HEK293 (cell line): ENCODE measurements around the gene NUDT4.
A peak's percentile ranks its signal among the peaks of the same experiment; 100 is the strongest.

ENCODE experiments used
- CTCF ChIA-PET: fragments of 350-600 bp; formaldehyde crosslinking; extraction: SDS; loops from one replicate; lab custom pipeline; 2021; ENCODE audit warnings: antibody characterized with exemption; lab: Yijun Ruan, JAX
- POLR2A ChIA-PET: fragments of 300-600 bp; formaldehyde crosslinking; extraction: SDS; loops from one replicate; lab custom pipeline; 2020; ENCODE audit warnings: antibody characterized with exemption, inconsistent platforms; lab: Yijun Ruan, JAX
- H3K27ac ChIP-seq: fragments of 200-500 bp; sonication (Bioruptor generic); 2 replicates; pipeline ENCODE4 v1.5.1; 2014; ENCODE audit warnings: low read depth, low read length, control low read depth, inconsistent platforms; ENCODE audit errors: extremely low read depth
- H3K36me3 ChIP-seq, 2 experiments: fragments of 200-500 bp in 1 of 2; sonication (Bioruptor generic) in 1 of 2; 1 replicate in 1 of 2; 2 replicates in 1 of 2; pipeline ENCODE4 v1.5.1; 2014 to 2017; ENCODE audit warnings: inconsistent platforms in 2 of 2, low read length in 2 of 2; ENCODE audit not compliant: control insufficient read depth in 2 of 2, insufficient read depth in 1 of 2
- H3K4me1 ChIP-seq: fragments of 200-500 bp; sonication (Bioruptor generic); 2 replicates; pipeline ENCODE4 v1.5.1; 2014; ENCODE audit warnings: mild to moderate bottlenecking, low read length, inconsistent platforms; ENCODE audit not compliant: control insufficient read depth, insufficient read depth
- H3K4me3 ChIP-seq: 2 replicates; pipeline ENCODE4 v1.5.1; 2011; ENCODE audit warnings: low read depth, mild to moderate bottlenecking, control low read depth, low read length, moderate library complexity
- H3K9me3 ChIP-seq: fragments of 200-500 bp; sonication (Bioruptor generic); 2 replicates; pipeline ENCODE4 v1.5.1; 2014; ENCODE audit warnings: low read depth, low read length, inconsistent platforms; ENCODE audit not compliant: control insufficient read depth, insufficient read depth
- EGR2 ChIP-seq: fragments of 450-650 bp; formaldehyde crosslinking; IDR thresholded peaks from 2 replicates; pipeline ENCODE4 v1.5.1; 2016; ENCODE audit warnings: low read depth, missing biosample characterization, missing genetic modification characterization
- GFI1B ChIP-seq: fragments of 450-650 bp; formaldehyde crosslinking; IDR thresholded peaks from 2 replicates; pipeline ENCODE4 v1.5.1; 2016; ENCODE audit warnings: missing biosample characterization, missing genetic modification characterization
- MEIS1 ChIP-seq: sonication (generic); formaldehyde crosslinking; IDR thresholded peaks from 2 replicates; pipeline ENCODE4 v1.8.1; 2022; ENCODE audit warnings: missing genetic modification reagents, mild to moderate bottlenecking, borderline replicate concordance
- OSR2 ChIP-seq: fragments of 450-650 bp; formaldehyde crosslinking; IDR thresholded peaks from 2 replicates; pipeline ENCODE4 v1.5.1; 2016; ENCODE audit warnings: missing biosample characterization, missing genetic modification characterization
- REPIN1 ChIP-seq: fragments of 450-650 bp; formaldehyde crosslinking; IDR thresholded peaks from 2 replicates; pipeline ENCODE4 v1.5.1; 2017; ENCODE audit warnings: missing biosample characterization, missing genetic modification characterization, low read depth
- ZBTB17 ChIP-seq: fragments of 450-650 bp; formaldehyde crosslinking; IDR thresholded peaks from 2 replicates; pipeline ENCODE4 v1.5.1; 2016; ENCODE audit warnings: missing biosample characterization, missing genetic modification characterization
- ZBTB44 ChIP-seq: fragments of 450-650 bp; IDR thresholded peaks from 2 replicates; pipeline ENCODE4 v1.5.1; 2018; ENCODE audit warnings: missing biosample characterization, mild to moderate bottlenecking, missing genetic modification characterization
- ZFHX2 ChIP-seq: fragments of 450-650 bp; formaldehyde crosslinking; conservative IDR thresholded peaks from 2 replicates; pipeline ENCODE4 v1.5.1; 2016; ENCODE audit warnings: missing biosample characterization, missing genetic modification characterization
- ZFP69B ChIP-seq: fragments of 450-650 bp; formaldehyde crosslinking; IDR thresholded peaks from 2 replicates; pipeline ENCODE4 v1.5.1; 2016; ENCODE audit warnings: missing biosample characterization, missing genetic modification characterization
- ZNF114 ChIP-seq: fragments of 450-650 bp; formaldehyde crosslinking; IDR thresholded peaks from 2 replicates; pipeline ENCODE4 v1.5.0; 2017; ENCODE audit warnings: missing biosample characterization, missing genetic modification characterization
- ZNF146 ChIP-seq: fragments of 450-650 bp; formaldehyde crosslinking; IDR thresholded peaks from 2 replicates; pipeline ENCODE4 v1.5.1; 2016; ENCODE audit warnings: missing biosample characterization, missing genetic modification characterization
- ZNF18 ChIP-seq: fragments of 450-650 bp; formaldehyde crosslinking; IDR thresholded peaks from 2 replicates; pipeline ENCODE4 v1.5.1; 2016; ENCODE audit warnings: missing biosample characterization, missing genetic modification characterization
- ZNF211 ChIP-seq: fragments of 450-650 bp; formaldehyde crosslinking; IDR thresholded peaks from 2 replicates; pipeline ENCODE4 v1.5.1; 2016; ENCODE audit warnings: low read depth, missing biosample characterization, missing genetic modification characterization
- ZNF221 ChIP-seq: fragments of 450-650 bp; formaldehyde crosslinking; IDR thresholded peaks from 2 replicates; pipeline ENCODE4 v1.5.1; 2017; ENCODE audit warnings: missing biosample characterization, missing genetic modification characterization, borderline replicate concordance
- ZNF239 ChIP-seq: fragments of 450-650 bp; formaldehyde crosslinking; IDR thresholded peaks from 2 replicates; pipeline ENCODE4 v1.5.1; 2016; ENCODE audit warnings: missing biosample characterization, missing genetic modification characterization
- ZNF266 ChIP-seq: fragments of 450-650 bp; formaldehyde crosslinking; IDR thresholded peaks from 2 replicates; pipeline ENCODE4 v1.5.1; 2016; ENCODE audit warnings: missing biosample characterization, missing genetic modification characterization, low read depth
- ZNF335 ChIP-seq: fragments of 450-650 bp; formaldehyde crosslinking; conservative IDR thresholded peaks from 2 replicates; pipeline ENCODE4 v1.5.1; 2016; ENCODE audit warnings: missing biosample characterization, missing genetic modification characterization
- ZNF501 ChIP-seq: fragments of 450-650 bp; formaldehyde crosslinking; IDR thresholded peaks from 2 replicates; pipeline ENCODE4 v1.5.1; 2016; ENCODE audit warnings: missing biosample characterization, missing genetic modification characterization
- ZNF510 ChIP-seq: fragments of 450-650 bp; formaldehyde crosslinking; IDR thresholded peaks from 2 replicates; pipeline ENCODE4 v1.5.1; 2018; ENCODE audit warnings: mild to moderate bottlenecking, missing genetic modification characterization, missing biosample characterization; ENCODE audit not compliant: insufficient replicate concordance
- ZNF558 ChIP-seq: fragments of 450-650 bp; formaldehyde crosslinking; IDR thresholded peaks from 2 replicates; pipeline ENCODE4 v1.5.1; 2016; ENCODE audit warnings: missing biosample characterization, missing genetic modification characterization
- ZNF561 ChIP-seq: fragments of 450-650 bp; IDR thresholded peaks from 2 replicates; pipeline ENCODE4 v1.5.1; 2018; ENCODE audit warnings: missing biosample characterization, missing genetic modification characterization, borderline replicate concordance
- ZNF596 ChIP-seq: fragments of 450-650 bp; IDR thresholded peaks from 2 replicates; pipeline ENCODE4 v1.5.0; 2018; ENCODE audit warnings: missing biosample characterization, mild to moderate bottlenecking, missing genetic modification characterization, moderate library complexity
- ZNF623 ChIP-seq: fragments of 450-650 bp; formaldehyde crosslinking; IDR thresholded peaks from 2 replicates; pipeline ENCODE4 v1.5.1; 2016; ENCODE audit warnings: missing biosample characterization, missing genetic modification characterization
- ZNF624 ChIP-seq: fragments of 450-650 bp; formaldehyde crosslinking; IDR thresholded peaks from 2 replicates; pipeline ENCODE4 v1.5.1; 2017; ENCODE audit warnings: missing biosample characterization, missing genetic modification characterization
- ZNF664 ChIP-seq: fragments of 450-650 bp; formaldehyde crosslinking; IDR thresholded peaks from 2 replicates; pipeline ENCODE4 v1.5.1; 2016; ENCODE audit warnings: missing biosample characterization, missing genetic modification characterization
- ZNF701 ChIP-seq: fragments of 450-650 bp; formaldehyde crosslinking; IDR thresholded peaks from 2 replicates; pipeline ENCODE4 v1.5.1; 2016; ENCODE audit warnings: missing biosample characterization, missing genetic modification characterization
- ZNF785 ChIP-seq: fragments of 450-650 bp; formaldehyde crosslinking; IDR thresholded peaks from 2 replicates; pipeline ENCODE4 v1.5.1; 2016; ENCODE audit warnings: missing biosample characterization, missing genetic modification characterization
- ZNF843 ChIP-seq: fragments of 450-650 bp; formaldehyde crosslinking; IDR thresholded peaks from 2 replicates; pipeline ENCODE4 v1.5.1; 2016; ENCODE audit warnings: missing biosample characterization, missing genetic modification characterization
- ZSCAN18 ChIP-seq: fragments of 450-650 bp; formaldehyde crosslinking; IDR thresholded peaks from 2 replicates; pipeline ENCODE4 v1.5.1; 2016; ENCODE audit warnings: missing biosample characterization, missing genetic modification characterization
- ZSCAN5A ChIP-seq: fragments of 450-650 bp; formaldehyde crosslinking; IDR thresholded peaks from 2 replicates; pipeline ENCODE4 v1.5.1; 2016; ENCODE audit warnings: missing biosample characterization, missing genetic modification characterization

NUDT4 gene

GRCh38 chr12:93352321-93352720 lies 25.4 kb upstream of the NUDT4 start:
- POLR2A ChIA-PET: no interaction called here
- no peak overlapping the region for H3K27ac ChIP-seq
- TF ChIP-seq ZFHX2 (tag by site-specific recombination) (peak; percentile 99), EGR2 (tag by site-specific recombination) (peak; percentile 99), ZNF501 (tag by site-specific recombination) (no peak), REPIN1 (tag by site-specific recombination) (no peak)
- CTCF ChIA-PET: no interaction called here
- H3K4me3 ChIP-seq: no peak overlapping the region
- no peaks in the 10 kb centered on the region for H3K4me1 ChIP-seq
- no peaks in the 10 kb centered on the region for H3K9me3 ChIP-seq
- H3K36me3 ChIP-seq: no peaks in the 10 kb centered on the region

- Histone ChIP-seq H3K36me3 (no peaks in the 10 kb centered on the region), H3K9me3 (no peaks in the 10 kb centered on the region), H3K4me3 (no peak overlapping the region), H3K4me1 (no peaks in the 10 kb centered on the region), H3K27ac (no peak overlapping the region)
- ChIA-PET CTCF (no interaction called here), POLR2A (no interaction called here)
- TF ChIP-seq ZNF239 (tag by site-specific recombination) (no peak), ZNF266 (tag by site-specific recombination) (no peak), ZNF211 (no peak), ZNF558 (tag by site-specific recombination) (no peak), ZNF664 (tag by site-specific recombination) (no peak), MEIS1 (CRISPR knock-in tag) (no peak), ZNF146 (tag by site-specific recombination) (no peak), ZSCAN5A (tag by site-specific recombination) (no peak), ZFP69B (tag by site-specific recombination) (no peak), ZNF561 (tag by site-specific recombination) (no peak), ZNF623 (tag by site-specific recombination) (no peak), EGR2 (tag by site-specific recombination) (no peak), GFI1B (no peak), ZBTB17 (tag by site-specific recombination) (no peak), ZNF114 (tag by site-specific recombination) (no peak), OSR2 (no peak), ZNF510 (tag by site-specific recombination) (no peak), ZNF221 (tag by site-specific recombination) (no peak), ZSCAN18 (tag by site-specific recombination) (no peak), ZNF785 (no peak)
Observed at GRCh38 chr12:93356214-93356613, 21.5 kb upstream of the NUDT4 start.

GRCh38 chr12:93358058-93358457 lies 19.7 kb upstream of the NUDT4 start:
- H3K9me3 ChIP-seq: no peaks in the 10 kb centered on the region
- no peak overlapping the region for H3K27ac ChIP-seq
- POLR2A ChIA-PET: no interaction called here
- no peaks in the 10 kb centered on the region for H3K4me1 ChIP-seq
- CTCF ChIA-PET: interaction anchor here (0.5 to 0.6 kb wide), 2 partner anchors 67 to 257 kb away, joined by 3 read pairs; no protein-coding TSS in a partner anchor
- no peak overlapping the region for H3K4me3 ChIP-seq
- no peaks in the 10 kb centered on the region for H3K36me3 ChIP-seq
- TF ChIP-seq ZNF843: no peak
- no peak for TF ChIP-seq ZNF18 (tag by site-specific recombination)
- no peak for TF ChIP-seq ZNF266 (tag by site-specific recombination)
- TF ChIP-seq ZNF596: no peak
- no peak for TF ChIP-seq ZBTB44 (tag by site-specific recombination)
- TF ChIP-seq ZNF335 (tag by site-specific recombination): no peak
- no peak for TF ChIP-seq ZNF701 (tag by site-specific recombination)
- no peak for TF ChIP-seq ZNF624 (tag by site-specific recombination)
